ENCODE measurements around the gene MTERF4. TPM values are rescaled to one million over a fixed set of nuclear protein-coding genes. Genes with fewer than 3 reads are reported as not detected.

Gene MTERF4
- total RNA-seq, 6 donors from 2014 or later = 22.3 to 54.4 (median 25.4) TPM

DNA sequence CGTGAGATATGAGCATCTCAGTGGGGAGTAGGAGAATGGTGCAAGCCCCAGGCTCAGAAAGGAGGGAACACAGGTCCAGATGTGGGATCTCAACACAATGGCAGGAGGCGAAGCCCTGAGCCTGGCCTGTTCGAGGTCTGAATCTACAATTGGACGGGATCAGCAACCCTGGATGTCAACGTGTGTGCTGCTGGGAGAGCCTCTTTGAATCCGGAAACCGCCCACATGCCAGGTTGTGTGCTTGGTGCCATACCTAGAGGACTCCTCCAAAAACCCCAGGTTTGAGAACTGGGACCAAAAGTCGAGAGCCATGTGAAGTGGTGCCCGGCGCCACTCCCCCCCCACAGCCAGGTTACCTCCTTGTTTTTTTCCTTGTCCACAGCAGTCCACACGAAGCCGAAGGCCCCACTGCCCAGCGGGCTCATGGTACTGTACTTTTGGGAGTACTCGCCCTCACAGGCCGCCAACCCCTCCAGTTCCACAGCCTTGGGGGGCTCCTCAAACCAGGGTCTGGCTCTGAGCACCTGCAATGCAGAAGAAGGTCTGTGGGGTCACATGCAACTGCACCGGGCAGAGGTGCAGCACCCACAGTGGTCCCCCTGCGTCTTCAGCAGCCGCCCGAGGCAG, 20.4 kb upstream of the MTERF4 start:
- H3K9me3 ChIP-seq = no peaks in the 10 kb centered on the region
- no peak overlapping the region for H3K27ac ChIP-seq
- 97% methylated on average over 11 to 19 of the region's 19 CpGs for WGBS, 2 donors
- no peaks in the 10 kb centered on the region for H3K4me1 ChIP-seq
- H3K27me3 ChIP-seq = no peaks in the 10 kb centered on the region
- H3K36me3 ChIP-seq = peaks cover 0 to 16% (median 5%) of the 10 kb centered on the region in 4 donors
- DNase-seq = no peak
- TF ChIP-seq POLR2A (IDR thresholded peaks at IDR 0.05) (no peak), EP300 (IDR thresholded peaks at IDR 0.05) (no peak), POLR2AphosphoS5 (IDR thresholded peaks at IDR 0.05) (no peak)
- TF ChIP-seq, protein P1, sequence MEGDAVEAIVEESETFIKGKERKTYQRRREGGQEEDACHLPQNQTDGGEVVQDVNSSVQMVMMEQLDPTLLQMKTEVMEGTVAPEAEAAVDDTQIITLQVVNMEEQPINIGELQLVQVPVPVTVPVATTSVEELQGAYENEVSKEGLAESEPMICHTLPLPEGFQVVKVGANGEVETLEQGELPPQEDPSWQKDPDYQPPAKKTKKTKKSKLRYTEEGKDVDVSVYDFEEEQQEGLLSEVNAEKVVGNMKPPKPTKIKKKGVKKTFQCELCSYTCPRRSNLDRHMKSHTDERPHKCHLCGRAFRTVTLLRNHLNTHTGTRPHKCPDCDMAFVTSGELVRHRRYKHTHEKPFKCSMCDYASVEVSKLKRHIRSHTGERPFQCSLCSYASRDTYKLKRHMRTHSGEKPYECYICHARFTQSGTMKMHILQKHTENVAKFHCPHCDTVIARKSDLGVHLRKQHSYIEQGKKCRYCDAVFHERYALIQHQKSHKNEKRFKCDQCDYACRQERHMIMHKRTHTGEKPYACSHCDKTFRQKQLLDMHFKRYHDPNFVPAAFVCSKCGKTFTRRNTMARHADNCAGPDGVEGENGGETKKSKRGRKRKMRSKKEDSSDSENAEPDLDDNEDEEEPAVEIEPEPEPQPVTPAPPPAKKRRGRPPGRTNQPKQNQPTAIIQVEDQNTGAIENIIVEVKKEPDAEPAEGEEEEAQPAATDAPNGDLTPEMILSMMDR (IDR thresholded peaks at IDR 0.05) = no peak
- no peak for ATAC-seq (ENCODE audit: low FRiP score in 2 of 2)
- no peak overlapping the region for H3K4me3 ChIP-seq

DNA sequence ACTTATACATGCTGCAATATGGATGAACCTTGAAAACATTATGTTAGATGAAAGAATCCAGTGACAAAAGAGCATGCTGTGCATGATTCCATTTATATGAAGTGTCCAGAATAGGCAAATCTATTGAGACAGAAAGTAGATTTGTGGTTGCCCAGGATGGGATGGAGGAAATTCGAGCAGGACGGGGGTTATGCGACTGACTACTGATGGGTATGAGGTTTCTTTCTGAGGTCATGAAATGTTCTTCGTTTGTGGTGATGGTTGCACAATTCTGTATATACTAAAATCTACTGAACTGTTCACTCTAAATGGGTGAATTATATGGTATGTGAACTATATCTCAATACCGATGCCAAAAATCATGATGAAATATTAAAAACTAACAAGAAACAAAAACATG, 18.9 kb upstream of the MTERF4 start:
- Histone ChIP-seq H3K27ac (no peak overlapping the region), H3K36me3 (peaks cover 0 to 10% (median 7%) of the 10 kb centered on the region in 4 donors), H3K9me3 (no peaks in the 10 kb centered on the region), H3K4me3 (no peak overlapping the region), H3K4me1 (no peaks in the 10 kb centered on the region), H3K27me3 (no peaks in the 10 kb centered on the region)
- 85 to 86% methylated on average over 5 of the region's 5 CpGs for WGBS, 2 donors
- TF ChIP-seq POLR2A (IDR thresholded peaks at IDR 0.05) (no peak), POLR2AphosphoS5 (IDR thresholded peaks at IDR 0.05) (no peak), EP300 (IDR thresholded peaks at IDR 0.05) (no peak)
- TF ChIP-seq, protein P1 (IDR thresholded peaks at IDR 0.05) = no peak
- DNase-seq (no peak), ATAC-seq (ENCODE audit: low FRiP score in 2 of 2) (no peak)

DNA sequence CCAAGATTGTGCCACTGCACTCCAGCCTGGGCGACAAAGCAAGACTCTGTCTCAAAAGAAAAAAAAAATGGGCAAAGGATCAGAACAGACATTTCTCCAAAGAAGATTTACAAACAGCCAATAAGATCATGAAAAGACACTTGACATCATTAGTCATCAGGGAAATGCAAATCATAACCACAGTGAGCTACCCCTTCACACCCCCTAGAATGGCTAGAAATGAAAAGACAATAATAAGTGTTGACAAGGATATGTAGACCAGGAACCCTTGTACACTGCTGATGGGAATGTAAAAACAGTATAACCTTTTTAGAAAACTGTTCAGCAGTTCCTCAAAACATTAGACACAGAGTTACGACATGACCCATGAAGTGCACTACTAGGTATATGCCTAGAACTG, 18.4 kb upstream of the MTERF4 start:
- WGBS, 2 donors = 98 to 100% methylated on average over 2 of the region's 2 CpGs
- Histone ChIP-seq H3K36me3 (peaks cover 0 to 10% (median 7%) of the 10 kb centered on the region in 4 donors), H3K27me3 (no peaks in the 10 kb centered on the region), H3K27ac (no peak overlapping the region), H3K4me3 (no peak overlapping the region), H3K4me1 (no peaks in the 10 kb centered on the region), H3K9me3 (no peaks in the 10 kb centered on the region)
- TF ChIP-seq, protein P1 (IDR thresholded peaks at IDR 0.05) = no peak
- TF ChIP-seq EP300 (IDR thresholded peaks at IDR 0.05) (no peak), POLR2AphosphoS5 (IDR thresholded peaks at IDR 0.05) (no peak), POLR2A (IDR thresholded peaks at IDR 0.05) (no peak)
- no peak for ATAC-seq (ENCODE audit: low FRiP score in 2 of 2)
- no peak for DNase-seq

DNA sequence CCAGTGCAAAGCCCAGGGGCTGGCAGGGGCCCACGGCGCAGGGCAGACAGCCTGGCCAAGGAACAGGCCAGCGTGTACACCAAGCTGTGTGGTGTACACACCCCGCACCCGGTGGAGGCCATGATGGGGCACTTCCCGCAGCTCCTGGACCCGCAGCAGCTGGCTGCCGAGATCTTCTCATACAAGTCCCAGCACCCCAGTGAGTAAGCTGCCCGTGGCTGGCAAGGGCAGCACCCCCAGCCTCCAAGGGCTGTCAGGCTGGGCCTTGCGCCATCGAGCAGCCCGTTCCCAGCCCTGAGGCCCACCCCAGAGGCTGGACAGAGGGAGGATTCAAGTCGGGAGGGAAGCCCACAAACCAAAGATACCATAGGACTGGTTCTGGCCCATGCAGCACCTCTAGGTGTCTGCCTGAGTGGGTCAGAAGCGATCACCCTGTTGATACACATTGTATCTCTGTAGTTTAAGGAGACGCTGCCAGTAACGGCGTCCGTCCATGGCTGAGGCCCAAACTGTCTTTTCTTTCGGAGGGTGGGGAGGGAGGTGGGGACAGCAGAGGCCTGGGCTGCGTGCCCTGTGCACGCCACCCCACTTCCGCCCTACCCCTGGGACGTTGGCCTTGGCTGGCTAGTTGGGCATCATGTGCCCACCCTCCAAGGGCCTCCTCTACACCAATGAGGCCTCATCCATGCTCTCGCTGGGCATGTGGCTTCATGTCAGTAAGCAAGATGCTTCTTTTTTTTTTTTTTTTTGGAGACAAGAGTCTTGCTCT, 16.8 kb upstream of the MTERF4 start:
- DNase-seq = peak in 1 of 2 donors; percentile 75
- no peaks in the 10 kb centered on the region for H3K4me1 ChIP-seq
- no peaks in the 10 kb centered on the region for H3K27me3 ChIP-seq
- H3K36me3 ChIP-seq = peaks cover 0 to 14% (median 7%) of the 10 kb centered on the region in 4 donors
- ATAC-seq (ENCODE audit: low FRiP score in 2 of 2) = peak in 1 of 2 donors; percentile 12
- H3K4me3 ChIP-seq = no peak overlapping the region
- no peak overlapping the region for H3K27ac ChIP-seq
- TF ChIP-seq POLR2AphosphoS5 (IDR thresholded peaks at IDR 0.05) (no peak), EP300 (IDR thresholded peaks at IDR 0.05) (no peak), POLR2A (IDR thresholded peaks at IDR 0.05) (no peak)
- TF ChIP-seq, protein P1 (IDR thresholded peaks at IDR 0.05) = no peak
- 93 to 95% methylated on average over 15 to 18 of the region's 24 CpGs for WGBS, 2 donors
- no peaks in the 10 kb centered on the region for H3K9me3 ChIP-seq
